Measurements from ENCODE around the gene SLC45A1.

The SLC45A1 gene

GRCh38 chr1:8384577-8384976 is 66.7 kb downstream of the SLC45A1 start:
- no peak for DNase-seq (ENCODE audit: low read depth in 2 of 2, low spot score in 1 of 2)

DNA sequence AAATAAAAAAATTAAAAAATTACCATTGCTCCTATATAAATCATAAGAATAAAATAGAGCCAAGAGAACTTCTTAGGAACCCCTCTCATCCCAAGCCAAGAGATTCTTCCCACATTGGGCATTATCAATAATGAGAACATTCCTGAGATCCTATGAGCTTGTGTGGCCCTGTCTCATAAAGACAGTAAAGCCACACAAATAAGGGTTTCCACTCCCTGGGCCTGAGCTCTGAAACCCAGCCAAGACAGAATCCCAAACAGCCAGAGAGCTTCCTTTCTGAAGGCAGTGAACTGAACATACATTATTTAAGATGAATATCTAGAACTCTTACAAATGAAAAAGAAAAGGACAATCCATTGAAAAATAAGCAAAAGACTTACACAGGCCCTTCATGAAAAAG is 68.3 kb downstream of the SLC45A1 start:
- DNase-seq (ENCODE audit: low read depth in 2 of 2, low spot score in 1 of 2), result no peak

- no peak for DNase-seq (ENCODE audit: low read depth in 2 of 2, low spot score in 1 of 2)
Observed at GRCh38 chr1:8388732-8389562, 71.0 kb downstream of the SLC45A1 start.

DNA sequence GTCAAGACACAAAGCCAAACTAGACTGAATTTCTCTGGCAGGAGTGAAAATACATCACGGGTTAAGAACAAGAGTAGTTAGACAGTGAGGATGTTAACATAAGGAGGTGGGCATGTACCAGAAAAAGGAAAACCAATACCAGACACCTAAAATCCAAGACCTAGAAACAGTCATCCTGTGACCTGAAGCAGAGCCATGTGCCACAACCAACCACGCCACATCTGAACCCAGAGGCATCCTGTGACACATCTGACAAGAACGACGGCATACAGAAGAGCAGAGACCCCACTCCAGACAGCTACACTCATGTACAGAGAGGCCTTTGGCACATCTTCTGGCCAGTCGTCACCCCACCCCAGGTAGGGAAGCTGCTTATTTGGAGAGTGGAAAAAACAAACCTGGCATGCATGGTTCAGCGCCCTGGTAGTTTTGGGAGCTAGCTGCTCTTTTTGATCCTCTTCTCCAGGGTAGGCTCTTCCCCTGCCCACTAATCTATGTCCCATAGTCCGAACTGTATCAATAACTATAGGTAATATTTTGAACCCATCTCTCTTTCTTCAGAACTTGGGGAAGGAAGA is 72.1 kb downstream of the SLC45A1 start:
- DNase-seq (ENCODE audit: low read depth in 2 of 2, low spot score in 1 of 2), result no peak

DNA sequence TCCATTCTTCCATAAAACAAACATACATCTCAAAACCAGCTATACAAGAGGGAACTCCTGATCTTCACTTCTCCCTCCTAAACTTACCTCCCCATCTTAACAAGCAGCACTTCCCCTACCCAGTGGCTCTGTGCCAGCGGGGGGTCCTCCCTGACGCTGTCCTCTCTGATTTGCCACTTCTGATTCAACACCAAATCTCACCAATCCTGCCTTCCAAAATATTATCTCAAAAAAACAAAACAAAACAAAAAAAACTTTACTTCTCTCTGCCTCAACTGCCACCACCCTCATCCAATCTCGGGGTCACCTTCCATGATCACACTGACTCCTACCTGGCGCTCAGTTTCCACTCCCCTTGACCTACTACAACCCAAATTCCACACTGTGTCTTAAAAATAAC is 72.8 kb downstream of the SLC45A1 start:
- no peak for DNase-seq (ENCODE audit: low read depth in 2 of 2, low spot score in 1 of 2)

GRCh38 chr1:8392522-8392921 is 74.6 kb downstream of the SLC45A1 start:
- no peak for DNase-seq (ENCODE audit: low read depth in 2 of 2, low spot score in 1 of 2)

Measured in stimulated activated CD8-positive, alpha-beta memory T cell treated with anti-CD3 and anti-CD28 coated beads, Interleukin-4, amount 100 ng/mL, for 4 hours (primary cell).